GM12891 (cell line): ENCODE results near the gene CCNK.

Experiments
- POLR2A ChIP-seq: IDR thresholded peaks from 2 replicates; pipeline ENCODE4 v1.6.1; 2011; ENCODE audit warnings: low read depth, low read length, control low read depth
- POLR2AphosphoS5 ChIP-seq: IDR thresholded peaks from 2 replicates; pipeline ENCODE4 v1.6.1; 2011; ENCODE audit warnings: low read depth, low read length, control low read depth
- TAF1 ChIP-seq: IDR thresholded peaks from 2 replicates; pipeline ENCODE4 v1.6.1; 2011; ENCODE audit warnings: low read depth, low read length, control low read depth

DNA sequence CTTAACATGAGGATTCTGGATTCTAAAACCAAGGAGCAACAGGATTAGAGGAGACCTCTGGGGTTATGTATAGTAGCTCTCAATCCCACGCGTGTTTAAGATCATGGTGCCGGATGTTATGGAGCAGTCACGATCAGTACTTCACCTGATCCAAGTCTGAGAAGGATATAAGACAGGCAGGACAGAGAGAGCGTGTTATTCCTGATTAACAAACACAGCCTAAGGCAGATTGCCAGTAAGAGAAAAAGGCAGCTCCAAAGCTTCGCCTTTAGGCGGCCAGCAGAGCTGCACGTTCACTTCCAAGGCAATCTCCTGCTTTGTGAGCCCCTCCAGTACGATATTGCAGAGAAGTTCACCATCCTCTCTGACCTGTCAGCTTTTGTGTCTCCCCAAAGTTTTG is 6.0 kb upstream of the CCNK start:
- TF ChIP-seq POLR2A (no peak), TAF1 (no peak), POLR2AphosphoS5 (no peak)
